HG02970 (cell line): Measurements from ENCODE around the gene HIPK4.

Experiments
- ATAC-seq: cut with Tn5 transposase; IDR thresholded peaks from one replicate; pipeline ENCODE4 v1.9.1; 2021; ENCODE audit warnings: mild to moderate bottlenecking, moderate library complexity, moderate number of reproducible peaks; ENCODE audit not compliant: unreplicated experiment, low FRiP score

The HIPK4 gene

DNA sequence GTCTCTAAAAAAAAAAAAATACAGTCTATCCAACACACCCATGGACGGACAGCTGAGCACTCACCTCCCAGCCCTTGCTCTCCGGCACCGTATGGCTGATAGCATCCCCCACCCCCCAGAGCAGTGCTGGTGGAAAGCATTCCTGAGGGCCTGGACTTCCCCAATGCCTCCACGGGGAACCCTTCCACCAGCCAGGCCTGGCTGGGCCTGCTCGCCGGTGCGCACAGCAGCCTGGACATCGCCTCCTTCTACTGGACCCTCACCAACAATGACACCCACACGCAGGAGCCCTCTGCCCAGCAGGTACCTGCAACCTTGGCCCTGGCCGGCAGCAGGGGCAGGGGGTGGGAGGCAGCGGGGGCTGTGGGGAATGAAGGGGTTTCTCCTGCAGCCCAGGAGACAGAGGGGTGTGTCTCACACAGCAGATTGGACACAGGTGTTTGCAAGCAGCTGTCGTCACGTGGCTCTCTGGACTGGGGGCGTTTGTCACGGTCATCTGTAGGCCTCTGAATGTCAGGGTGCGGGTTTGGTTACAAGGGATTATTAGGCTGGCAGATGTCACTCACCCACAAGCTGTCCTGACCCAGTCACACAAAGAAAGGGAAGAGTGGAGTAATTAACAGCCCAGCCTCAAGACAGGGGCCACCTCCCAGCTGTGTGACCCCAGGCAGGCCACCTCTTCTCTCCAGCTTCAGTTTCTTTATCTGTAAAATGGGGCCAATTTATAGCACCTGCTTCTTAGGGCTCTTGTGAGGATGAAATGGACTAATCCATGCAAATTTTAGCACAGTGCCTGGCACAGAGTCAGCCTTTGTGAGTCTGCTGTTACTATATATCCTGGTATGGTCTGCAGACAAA lies 22.2 kb downstream of the HIPK4 start:
- no peak for ATAC-seq

GRCh38 chr19:40366697-40367561 lies 23.1 kb downstream of the HIPK4 start:
- no peak for ATAC-seq

DNA sequence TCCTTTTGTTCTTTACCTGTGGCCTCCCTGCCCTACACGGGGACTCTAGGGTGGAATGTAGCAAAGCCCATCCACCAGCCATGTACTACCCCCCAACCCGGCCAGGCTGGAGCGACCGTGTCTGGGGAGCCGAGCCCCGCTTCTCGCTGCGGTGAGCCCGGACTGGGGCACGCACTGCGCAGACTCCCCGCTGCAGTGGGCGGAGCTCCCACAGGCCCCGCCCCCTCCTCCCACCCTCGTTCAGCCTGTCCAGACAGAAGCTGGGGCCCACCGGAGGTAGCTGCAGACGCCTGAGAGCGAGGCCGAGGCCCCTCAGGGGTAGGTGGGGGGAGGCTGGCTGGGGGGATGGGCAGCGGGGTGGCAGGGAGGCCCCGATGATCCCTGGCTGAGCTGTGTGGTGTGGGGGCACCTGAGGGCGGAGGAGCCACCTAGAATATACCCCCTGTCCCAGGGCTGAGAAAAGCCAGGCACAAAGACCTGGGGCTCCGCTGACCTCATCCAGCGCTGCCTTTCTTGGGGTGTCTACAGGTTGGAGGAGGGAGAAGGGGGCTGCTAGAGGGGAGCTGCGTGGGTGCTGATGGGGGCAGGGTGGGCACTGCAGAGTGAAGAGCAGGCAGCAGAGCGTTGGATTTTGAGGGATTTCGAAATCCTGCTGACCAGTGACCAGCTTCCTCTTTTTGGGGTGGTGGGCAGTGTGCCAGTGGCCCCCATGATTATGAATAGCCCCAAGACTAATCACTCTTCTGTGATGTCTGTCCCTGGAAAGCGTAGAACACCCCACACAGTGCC lies 24.2 kb downstream of the HIPK4 start:
- no peak for ATAC-seq

DNA sequence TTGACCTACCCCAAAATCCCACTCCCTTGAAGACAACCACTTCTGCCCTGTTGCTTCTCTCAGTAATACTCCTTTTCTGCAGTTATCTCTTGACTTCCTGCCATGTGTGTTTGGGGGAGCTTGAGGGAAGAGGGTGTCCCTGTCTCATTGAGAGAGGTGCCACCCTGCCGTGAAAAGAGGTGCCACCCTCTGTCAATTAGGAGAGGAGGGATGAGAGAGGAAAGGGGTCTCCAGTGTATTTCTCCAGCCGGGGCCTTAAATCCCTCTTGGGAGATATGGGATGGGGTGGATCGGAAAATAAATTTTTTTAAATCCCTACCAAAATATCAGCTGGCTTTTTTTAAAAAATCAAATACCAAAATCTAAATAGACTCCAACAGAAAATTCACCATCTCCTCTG lies 25.0 kb downstream of the HIPK4 start:
- ATAC-seq = no peak

- ATAC-seq = no peak
Measured at GRCh38 chr19:40363069-40363468, 26.9 kb downstream of the HIPK4 start.

DNA sequence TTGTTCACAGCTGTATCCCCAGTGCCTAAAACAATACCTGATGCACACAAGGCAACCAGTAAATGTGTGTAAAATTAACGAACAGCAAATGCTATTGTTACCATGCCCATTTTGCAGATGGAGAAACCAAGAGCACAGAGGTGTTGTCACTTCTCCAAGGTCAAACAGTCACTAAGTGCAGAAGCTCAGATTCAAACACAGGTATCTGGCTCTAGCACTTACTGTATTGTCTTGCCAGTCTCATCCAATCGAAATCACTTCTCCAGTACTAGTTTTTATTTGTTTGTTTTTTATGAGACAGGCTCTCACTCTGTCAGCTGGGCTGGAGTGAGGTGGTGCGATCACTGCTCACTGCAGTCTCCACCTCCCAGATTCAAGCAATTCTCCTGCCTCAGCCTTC lies 27.8 kb downstream of the HIPK4 start:
- no peak for ATAC-seq

GRCh38 chr19:40360708-40361241 lies 29.2 kb downstream of the HIPK4 start:
- ATAC-seq = no peak

DNA sequence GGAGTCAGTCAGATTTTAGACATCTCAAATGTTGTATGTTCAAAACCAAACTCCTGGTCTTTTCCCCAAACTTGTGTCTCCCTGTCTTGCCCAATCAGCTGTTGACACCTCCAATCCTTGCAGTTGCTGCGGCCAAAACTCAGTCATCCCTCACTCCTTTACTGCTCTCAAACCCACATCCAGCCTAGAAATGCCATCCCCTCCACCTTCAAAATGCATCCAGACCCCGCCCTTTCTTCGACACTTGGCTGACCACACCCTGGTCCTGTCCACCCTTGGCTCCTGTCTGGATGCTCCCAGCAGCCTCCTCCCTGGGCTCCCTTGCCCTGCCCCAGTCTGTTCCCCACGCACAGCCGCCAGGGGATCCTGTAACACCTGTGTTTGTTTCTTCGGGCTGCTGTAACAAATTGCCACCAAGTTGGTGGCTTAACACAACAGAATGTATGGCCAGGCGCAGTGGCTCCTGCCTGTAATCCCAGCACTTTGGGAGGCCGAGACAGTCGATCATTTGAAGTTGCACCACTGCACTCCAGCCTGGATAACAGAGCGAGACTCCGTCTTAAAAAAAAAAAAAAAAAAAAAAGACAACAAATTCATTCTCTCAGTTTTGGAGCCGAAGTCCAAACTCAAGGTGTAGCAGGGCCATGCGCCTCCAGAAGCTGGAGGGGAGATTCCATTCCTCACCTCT lies 29.8 kb downstream of the HIPK4 start:
- no peak for ATAC-seq

GRCh38 chr19:40358773-40359172 lies 31.2 kb downstream of the HIPK4 start:
- ATAC-seq = no peak

- ATAC-seq = no peak
Measured at GRCh38 chr19:40357640-40358039, 32.3 kb downstream of the HIPK4 start.

GRCh38 chr19:40356681-40357595 lies 33.0 kb downstream of the HIPK4 start:
- ATAC-seq = no peak

DNA sequence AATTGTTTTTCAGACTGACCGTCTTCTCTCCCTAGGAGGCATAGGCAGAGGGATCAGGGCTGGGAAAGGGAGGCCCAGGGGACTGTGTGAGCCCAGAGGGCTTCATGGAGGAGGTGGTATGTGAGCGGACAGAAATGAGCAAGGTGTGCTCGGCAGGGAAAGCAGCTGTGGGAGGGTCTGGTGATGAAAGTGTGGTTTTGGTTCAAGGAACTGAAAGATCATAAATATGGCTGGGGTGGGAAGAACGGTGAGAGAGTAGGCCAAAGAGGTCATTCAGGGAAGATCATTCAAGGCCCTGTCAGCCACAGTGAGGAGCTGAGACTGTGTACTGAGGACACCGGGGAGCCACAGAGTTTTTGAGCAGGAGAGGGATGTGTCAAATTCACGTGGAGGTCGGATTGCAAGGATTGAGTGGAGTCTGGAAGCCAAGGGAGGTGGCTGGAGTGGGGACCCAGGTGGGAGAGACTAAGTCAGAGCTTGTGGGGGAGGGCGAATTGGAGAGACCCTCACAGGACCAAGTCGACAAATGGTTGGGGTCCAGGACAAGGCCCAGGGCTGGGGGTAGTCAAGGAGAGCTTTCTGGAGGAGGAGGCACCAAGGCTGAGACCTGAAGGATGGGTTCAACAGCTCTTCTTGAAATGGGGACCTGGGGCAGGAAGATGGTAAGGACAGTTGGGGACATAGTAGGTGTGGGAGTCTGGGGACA lies 33.9 kb downstream of the HIPK4 start:
- ATAC-seq = no peak

GRCh38 chr19:40348961-40349507 lies 40.9 kb downstream of the HIPK4 start:
- ATAC-seq = no peak

DNA sequence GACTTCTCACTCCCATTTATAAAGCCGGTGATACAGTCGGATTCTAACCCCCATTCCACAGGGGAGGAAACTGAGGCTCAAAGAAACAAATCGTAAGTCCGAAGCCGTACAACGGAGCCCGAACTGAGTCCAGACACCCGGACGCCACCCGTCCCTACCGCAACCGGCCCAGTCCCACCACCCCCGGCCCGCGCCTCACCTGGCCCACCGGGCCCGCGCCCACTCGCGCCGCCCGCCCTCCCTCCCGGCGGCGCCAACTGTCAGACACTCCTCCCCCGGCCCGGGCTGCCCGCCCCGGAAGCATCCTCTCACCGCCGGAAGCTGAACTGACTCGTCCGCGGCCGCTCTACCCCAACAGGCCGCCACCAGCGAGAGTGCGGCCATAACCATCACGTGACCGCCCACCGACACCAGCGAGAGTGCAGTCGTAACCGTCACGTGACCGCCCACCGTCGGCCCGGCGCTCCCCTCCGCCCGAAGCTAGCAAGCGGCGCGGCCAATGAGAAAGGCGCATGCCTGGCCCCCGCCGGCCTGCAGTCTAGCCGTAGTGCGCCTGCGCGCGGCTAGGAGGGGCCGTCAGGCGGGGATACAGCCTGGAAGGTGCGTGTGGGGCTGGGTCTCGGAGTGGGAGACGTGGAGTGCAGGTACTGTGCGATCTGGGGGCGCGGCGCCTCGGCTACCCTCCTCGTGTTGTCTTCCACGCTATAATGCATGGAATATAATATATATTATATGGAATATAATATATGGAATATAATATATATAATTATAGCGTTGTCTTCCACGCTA lies 41.7 kb downstream of the HIPK4 start, which contains the start of the genes C19orf47 and PLD3:
TSS of gene C19orf47 (minus strand) at position 273 of the 789 bp plus-strand sequence. CDS start 6,540 bp downstream, outside the sequence.
TSS of gene PLD3 (plus strand) at position 571 of the 789 bp plus-strand sequence. CDS start 17,789 bp downstream, outside the sequence.
- ATAC-seq = peak; percentile 97

- ATAC-seq = no peak
Measured at GRCh38 chr19:40344422-40344821, 45.6 kb downstream of the HIPK4 start.

DNA sequence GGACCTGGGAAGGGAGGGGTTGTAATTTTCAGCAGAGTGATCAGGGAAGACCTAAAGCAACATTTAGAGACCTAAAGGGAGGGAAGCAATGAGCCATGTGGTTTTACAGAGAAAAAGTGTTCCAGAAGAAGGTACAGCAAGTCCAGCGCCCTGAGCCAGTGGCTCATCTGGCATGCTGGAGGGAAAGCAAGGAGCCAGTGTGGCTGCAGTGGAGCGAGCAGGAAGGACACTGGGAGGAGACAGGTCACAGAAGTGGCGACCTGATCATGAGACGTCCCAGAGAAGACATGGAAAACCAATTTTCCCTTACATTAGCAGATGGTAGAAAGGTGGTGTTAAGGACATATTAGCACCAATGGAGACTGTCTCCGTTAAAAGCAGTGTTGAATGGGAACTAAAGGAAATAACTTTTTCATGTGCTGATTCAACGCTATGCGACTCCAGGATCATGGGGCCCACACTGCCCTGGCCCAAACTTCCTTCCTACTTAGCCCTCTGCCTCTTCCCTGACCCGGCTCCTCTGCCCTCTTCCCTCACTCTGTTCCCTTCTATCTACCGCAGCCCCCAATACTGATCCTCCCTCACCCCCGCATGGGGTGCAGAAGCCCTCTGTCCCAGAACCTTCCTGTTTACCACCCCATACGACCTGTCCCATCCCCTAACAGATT lies 47.2 kb downstream of the HIPK4 start:
- no peak for ATAC-seq
